K562 (cell line): ENCODE results near the gene ZNF358. TPM values are rescaled to one million over a fixed set of nuclear protein-coding genes. Genes with fewer than 3 reads are reported as not detected.

ENCODE experiments used
- ATAC-seq: fragments of 200-7000 bp; cut with Tn5 transposase; 3 replicates; pipeline ENCODE4 v1.9.1; 2020; ENCODE audit warnings: moderate library complexity
- BruUV-seq: library from RNA; stranded (reverse); fragments of 400-500 nt; replicated peaks from 2 replicates; lab custom pipeline; 2021; lab: Mats Ljungman, UMichigan
- CTCF ChIA-PET: fragments of 300-600 bp; formaldehyde crosslinking; extraction: SDS; loops from one replicate; lab custom pipeline; 2021; ENCODE audit warnings: low intra/inter-chr PET ratio; lab: Yijun Ruan, JAX
- POLR2A ChIA-PET: fragments of 300-600, 350-650 bp; sonication (Branson Sonifier 250); formaldehyde crosslinking; extraction: SDS; loops from one replicate; lab custom pipeline; 2021; ENCODE audit warnings: antibody characterized with exemption, inconsistent platforms; lab: Yijun Ruan, JAX
- DNase-seq, 4 experiments: peaks; one replicate each; pipeline versions ENCODE4 v3.0.0 to v3.0.0-alpha.2; 2011 to 2018; ENCODE audit warnings: low spot score in 3 of 4, mixed read lengths in 3 of 4; ENCODE audit errors: extremely low read depth in 1 of 4
- FAIRE-seq: peaks from 2 replicates; lab custom pipeline; 2011; peaks lifted over from hg19 to GRCh38; lab: Jason Lieb, UNC
- H2AFZ ChIP-seq: 2 replicates; pipeline ENCODE4 v1.6.0; 2011; ENCODE audit warnings: low read depth, low read length, control low read depth, inconsistent platforms
- H3K27ac ChIP-seq: fragments of 200-600 bp; 3 replicates; pipeline ENCODE4 v1.8.0; 2011; ENCODE audit warnings: low read depth, mild to moderate bottlenecking, control low read depth, inconsistent platforms, low read length, moderate library complexity, mixed read lengths; ENCODE audit errors: extremely low read depth
- H3K27me3 ChIP-seq, 2 experiments: fragments of 300-600 bp in 1 of 2; 2 replicates in 1 of 2; 3 replicates in 1 of 2; pipeline versions ENCODE4 v1.6.0 to v1.8.0; 2011; ENCODE audit warnings: inconsistent platforms in 2 of 2, low read length in 2 of 2, mild to moderate bottlenecking in 1 of 2, mixed read lengths in 1 of 2, moderate library complexity in 1 of 2; ENCODE audit not compliant: control insufficient read depth in 2 of 2, insufficient read depth in 2 of 2
- H3K36me3 ChIP-seq: fragments of 300-600 bp; 3 replicates; pipeline ENCODE4 v1.8.0; 2011; ENCODE audit warnings: mild to moderate bottlenecking, low read length, inconsistent platforms; ENCODE audit not compliant: control insufficient read depth, insufficient read depth
- H3K4me1 ChIP-seq, 2 experiments: fragments of 200-600 bp in 1 of 2; replicated peaks in 1 of 2; 2 replicates in 1 of 2; 3 replicates in 1 of 2; pipeline versions ENCODE4 v1.5.1 to v1.8.0; 2011; ENCODE audit warnings: inconsistent platforms in 2 of 2, low read length in 2 of 2, mild to moderate bottlenecking in 1 of 2, mixed read lengths in 1 of 2, moderate library complexity in 1 of 2; ENCODE audit not compliant: control insufficient read depth in 2 of 2, insufficient read depth in 2 of 2
- H3K4me2 ChIP-seq: 2 replicates; pipeline ENCODE4 v1.6.1; 2011; ENCODE audit warnings: low read length, control low read depth, inconsistent platforms, mixed read lengths; ENCODE audit not compliant: insufficient read depth
- H3K4me3 ChIP-seq: fragments of 200-600 bp; sonication (generic), shearing (Covaris generic); 2 replicates; pipeline ENCODE4 v1.5.1; 2016; ENCODE audit warnings: control low read depth, inconsistent platforms
- H3K79me2 ChIP-seq: fragments of 200-600 bp; 3 replicates; pipeline ENCODE4 v1.8.0; 2011; ENCODE audit warnings: low read length, inconsistent platforms; ENCODE audit not compliant: control insufficient read depth, insufficient read depth
- H3K9ac ChIP-seq, 2 experiments: 2 replicates each; pipeline versions ENCODE4 v1.6.0 to v1.6.1; 2011; ENCODE audit warnings: low read depth in 2 of 2, low read length in 2 of 2, control low read depth in 1 of 2, inconsistent platforms in 1 of 2, mild to moderate bottlenecking in 1 of 2, mixed read lengths in 1 of 2; ENCODE audit not compliant: insufficient read depth in 1 of 2
- H3K9me1 ChIP-seq: one replicate; pipeline ENCODE4 v1.6.0; 2011; ENCODE audit warnings: inconsistent platforms, mild to moderate bottlenecking, low read length, moderate library complexity; ENCODE audit not compliant: control insufficient read depth, insufficient read depth
- H3K9me3 ChIP-seq: replicated peaks from 2 replicates; pipeline ENCODE4 v1.5.1; 2011; ENCODE audit warnings: low read depth, low read length, inconsistent platforms; ENCODE audit not compliant: control insufficient read depth, insufficient read depth
- H4K20me1 ChIP-seq: replicated peaks from 2 replicates; pipeline ENCODE4 v1.6.1; 2011; ENCODE audit warnings: low read length, inconsistent platforms, mixed read lengths; ENCODE audit not compliant: control insufficient read depth, insufficient read depth
- ARNT ChIP-seq, 2 experiments: fragments of 450-650 bp; IDR thresholded peaks; 2 replicates each; pipeline ENCODE4 v1.6.1; 2016; ENCODE audit warnings: mild to moderate bottlenecking in 1 of 2
- ATF1 ChIP-seq, 2 experiments: fragments of 450-650 bp in 1 of 2; IDR thresholded peaks; 2 replicates each; pipeline ENCODE4 v1.6.1; 2016; ENCODE audit warnings: missing compliant biosample characterization in 1 of 2, missing genetic modification characterization in 1 of 2
- CREM ChIP-seq: IDR thresholded peaks from 2 replicates; pipeline ENCODE4 v1.6.1; 2014; ENCODE audit warnings: antibody characterized with exemption, low read depth
- KLF13 ChIP-seq: fragments of 450-650 bp; IDR thresholded peaks from 2 replicates; pipeline ENCODE4 v1.6.1; 2016; ENCODE audit warnings: missing genetic modification characterization, low read depth, mild to moderate bottlenecking, missing compliant biosample characterization, moderate library complexity, borderline replicate concordance
- NR4A1 ChIP-seq, 2 experiments: fragments of 250-450 bp in 1 of 2; fragments of 450-650 bp in 1 of 2; sonication (Bioruptor Pico) in 1 of 2; IDR thresholded peaks; 2 replicates each; pipeline versions ENCODE4 v1.4.0 to v1.6.1; 2016 to 2020; ENCODE audit warnings: mild to moderate bottlenecking in 2 of 2, missing compliant biosample characterization in 1 of 2, missing genetic modification characterization in 1 of 2, moderate library complexity in 1 of 2
- ZNF197 ChIP-seq: fragments of 200-800 bp; sonication (Bioruptor generic); IDR thresholded peaks from 2 replicates; pipeline ENCODE4 v1.6.1; 2016; ENCODE audit warnings: low read depth, missing genetic modification characterization, missing compliant biosample characterization
- WGBS: fragments of 100-300 bp; shearing (Covaris generic); methylation state at CpG from one replicate; pipeline ENCODE4 v1.1.6; 2016; ENCODE audit warnings: low coverage, mixed read lengths; ENCODE audit not compliant: insufficient coverage; ENCODE audit errors: missing lambda C conversion rate; 5-methylcytosine and 5-hydroxymethylcytosine counted together
- in situ Hi-C: fragments of 300-500 bp; cut with MboI; formaldehyde crosslinking; loops from 4 replicates; pipeline ENCODE4 v1.15.0; 2018; ENCODE audit warnings: inconsistent platforms, mixed read lengths
- intact Hi-C: fragments of 100-400 bp; cut with micrococcal nuclease; formaldehyde crosslinking; loops from 2 replicates; pipeline ENCODE4 v1.14.2; 2022
- polyA plus RNA-seq, 8 experiments: library from polyadenylated mRNA; depleted of rRNA in 4 of 8; stranded (reverse) in 5 of 8; unstranded in 3 of 8; fragments of >200 nt; fragmentation: Nextera tagmentation in 2 of 8; fragmentation: Illumina TruSeq in 1 of 8; extraction: Ambion mirVana in 2 of 8; extraction: Trizol in 1 of 8; gene quantifications; 2 replicates each; pipeline versions ENCODE4 v1.2.1 to v1.2.3, GENCODE V29; 2011 to 2014; ENCODE audit warnings: inconsistent platforms in 1 of 8, missing spikeins in 1 of 8
- total RNA-seq, 7 experiments: library from RNA; depleted of rRNA in 6 of 7; stranded (reverse); fragments of >200 nt in 6 of 7; fragmentation: Illumina TruSeq in 2 of 7; extraction: Trizol in 2 of 7; gene quantifications; 2 replicates each; pipeline versions ENCODE4 v1.2.1 to v1.2.3, GENCODE V29; 2011 to 2021; ENCODE audit warnings: low replicate concordance in 1 of 7
- TF ChIP-seq, protein P1 (sequence below): sonication (generic); formaldehyde crosslinking; IDR thresholded peaks from 2 replicates; pipeline ENCODE4 v1.8.0; 2022; ENCODE audit warnings: missing genetic modification reagents, mild to moderate bottlenecking, moderate library complexity, borderline replicate concordance
- TF ChIP-seq, protein P2 (sequence below): fragments of 450-650 bp; formaldehyde crosslinking; IDR thresholded peaks from 2 replicates; pipeline ENCODE4 v1.4.0; 2020; ENCODE audit warnings: mild to moderate bottlenecking, mixed read lengths
- TF ChIP-seq, protein P3 (sequence below), 2 experiments: fragments of 450-650 bp; IDR thresholded peaks; 2 replicates each; pipeline ENCODE4 v1.6.1; 2018; ENCODE audit warnings: mild to moderate bottlenecking in 2 of 2, low read depth in 1 of 2; ENCODE audit not compliant: partially characterized antibody in 2 of 2
- TF ChIP-seq, protein P4 (sequence below): fragments of 200-800 bp; sonication (Bioruptor generic); IDR thresholded peaks from 2 replicates; pipeline ENCODE4 v1.6.1; 2017; ENCODE audit warnings: missing genetic modification characterization, missing compliant biosample characterization

The ZNF358 gene
- total and polyA plus RNA-seq, 9 of the 15 experiments (the other 6 are each of a cell fraction or from before 2014, with no cell fraction given): 0.04 to 17.2 (median 4.9) TPM

DNA sequence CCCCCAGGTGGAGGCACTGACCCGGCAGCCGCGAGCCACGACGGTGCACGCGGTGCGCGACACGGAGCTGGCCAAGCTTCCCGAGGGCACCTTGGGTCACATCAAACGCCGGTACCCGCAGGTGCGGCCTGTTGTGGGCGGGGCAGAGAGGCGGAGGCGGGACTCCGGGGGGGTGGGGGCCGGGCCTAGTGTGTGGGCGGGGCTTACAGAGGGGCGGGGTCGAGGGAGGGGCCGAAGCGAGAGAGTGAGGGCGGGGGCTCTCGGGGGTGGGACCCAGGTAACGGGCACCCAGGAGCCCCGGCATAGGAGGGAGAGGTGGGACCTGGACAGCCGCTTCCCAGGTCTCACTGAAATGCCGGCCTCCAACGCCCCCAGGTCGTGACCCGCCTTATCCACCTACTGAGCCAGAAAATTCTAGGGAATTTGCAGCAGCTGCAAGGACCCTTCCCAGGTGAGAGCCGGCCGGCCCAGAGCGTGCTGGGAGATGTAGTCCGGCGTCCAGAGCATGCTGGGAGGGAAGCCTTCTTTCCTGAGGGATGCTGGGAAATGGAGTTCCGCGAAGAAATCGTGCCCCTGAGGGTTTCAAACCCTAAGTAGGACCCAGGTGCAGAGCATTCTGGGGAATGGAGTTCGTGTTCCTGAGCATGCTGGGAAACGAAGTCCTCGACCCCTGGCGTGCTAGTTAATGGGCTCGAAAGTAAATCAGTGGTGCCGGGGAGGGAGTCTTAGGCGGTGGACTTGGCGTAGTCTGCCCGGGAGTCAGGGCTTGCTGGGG lies 35.3 kb downstream of the ZNF358 start:
- Histone ChIP-seq H3K9me1 (no peaks in the 10 kb centered on the region), H3K9me3 (0 out of 2 replicates have a peak, but pooled peaks cover 3% of the 10 kb centered on the region), H3K27ac (no peak overlapping the region), H3K79me2 (no peaks in the 10 kb centered on the region), H3K9ac (peak overlapping the region in 1 of 2 experiments; percentile 68; a peak in 1 of 4 replicates), H3K4me3 (0 out of 2 replicates have a peak overlapping the region, but pooled peaks have one; percentile 29), H2AFZ (peak overlapping the region; percentile 67; the same call in 1 of the 2 replicates), H3K36me3 (no peaks in the 10 kb centered on the region), H3K4me2 (peak overlapping the region; percentile 39), H3K4me1 (peaks cover 0 to 36% of the 10 kb centered on the region in 2 experiments; a peak in 3 of 5 replicates), H4K20me1 (no peaks in the 10 kb centered on the region), H3K27me3 (no peaks in the 10 kb centered on the region)
- ATAC-seq (peak; percentile 95), DNase-seq (peak; percentile 80 to 92 (median 90)), FAIRE-seq (peak; percentile 96)
- ChIA-PET CTCF (no interaction called here), POLR2A (interaction anchor here (0.5 kb wide), 1 partner anchor 350 kb away, joined by 4 read pairs; no protein-coding TSS in a partner anchor)
- BruUV-seq: no TSS peak
- intact Hi-C loops (no loop called here), in situ Hi-C loops (no loop called here)
- WGBS: 52% methylated on average over 33 of the region's 51 CpGs
- TF ChIP-seq ZNF197 (peak; percentile 91), ATF1 (CRISPR knock-in tag; IDR thresholded peaks at IDR 0.05) (no peak), ATF1 (tag; IDR thresholded peaks at IDR 0.05) (peak; percentile 24; the same call in 1 of the 2 replicates), NR4A1 (CRISPR knock-in tag; IDR thresholded peaks at IDR 0.05) (no peak), NR4A1 (tag; IDR thresholded peaks at IDR 0.05) (0 out of 2 replicates have a peak, but pooled peaks have one; percentile 34), ARNT (IDR thresholded peaks at IDR 0.05) (0 out of 4 replicates have a peak, but pooled peaks of 1 of the 2 experiments have one; percentile 75), CREM (peak; percentile 86), KLF13 (tag) (0 out of 2 replicates have a peak, but pooled peaks have one; percentile 53)
- TF ChIP-seq, protein P1, sequence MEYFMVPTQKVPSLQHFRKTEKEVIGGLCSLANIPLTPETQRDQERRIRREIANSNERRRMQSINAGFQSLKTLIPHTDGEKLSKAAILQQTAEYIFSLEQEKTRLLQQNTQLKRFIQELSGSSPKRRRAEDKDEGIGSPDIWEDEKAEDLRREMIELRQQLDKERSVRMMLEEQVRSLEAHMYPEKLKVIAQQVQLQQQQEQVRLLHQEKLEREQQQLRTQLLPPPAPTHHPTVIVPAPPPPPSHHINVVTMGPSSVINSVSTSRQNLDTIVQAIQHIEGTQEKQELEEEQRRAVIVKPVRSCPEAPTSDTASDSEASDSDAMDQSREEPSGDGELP (CRISPR knock-in tag): peak; percentile 57; the same call in 1 of the 2 replicates
- TF ChIP-seq, protein P2, sequence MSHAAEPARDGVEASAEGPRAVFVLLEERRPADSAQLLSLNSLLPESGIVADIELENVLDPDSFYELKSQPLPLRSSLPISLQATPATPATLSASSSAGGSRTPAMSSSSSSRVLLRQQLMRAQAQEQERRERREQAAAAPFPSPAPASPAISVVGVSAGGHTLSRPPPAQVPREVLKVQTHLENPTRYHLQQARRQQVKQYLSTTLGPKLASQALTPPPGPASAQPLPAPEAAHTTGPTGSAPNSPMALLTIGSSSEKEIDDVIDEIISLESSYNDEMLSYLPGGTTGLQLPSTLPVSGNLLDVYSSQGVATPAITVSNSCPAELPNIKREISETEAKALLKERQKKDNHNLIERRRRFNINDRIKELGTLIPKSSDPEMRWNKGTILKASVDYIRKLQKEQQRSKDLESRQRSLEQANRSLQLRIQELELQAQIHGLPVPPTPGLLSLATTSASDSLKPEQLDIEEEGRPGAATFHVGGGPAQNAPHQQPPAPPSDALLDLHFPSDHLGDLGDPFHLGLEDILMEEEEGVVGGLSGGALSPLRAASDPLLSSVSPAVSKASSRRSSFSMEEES: no peak
- TF ChIP-seq, protein P3, sequence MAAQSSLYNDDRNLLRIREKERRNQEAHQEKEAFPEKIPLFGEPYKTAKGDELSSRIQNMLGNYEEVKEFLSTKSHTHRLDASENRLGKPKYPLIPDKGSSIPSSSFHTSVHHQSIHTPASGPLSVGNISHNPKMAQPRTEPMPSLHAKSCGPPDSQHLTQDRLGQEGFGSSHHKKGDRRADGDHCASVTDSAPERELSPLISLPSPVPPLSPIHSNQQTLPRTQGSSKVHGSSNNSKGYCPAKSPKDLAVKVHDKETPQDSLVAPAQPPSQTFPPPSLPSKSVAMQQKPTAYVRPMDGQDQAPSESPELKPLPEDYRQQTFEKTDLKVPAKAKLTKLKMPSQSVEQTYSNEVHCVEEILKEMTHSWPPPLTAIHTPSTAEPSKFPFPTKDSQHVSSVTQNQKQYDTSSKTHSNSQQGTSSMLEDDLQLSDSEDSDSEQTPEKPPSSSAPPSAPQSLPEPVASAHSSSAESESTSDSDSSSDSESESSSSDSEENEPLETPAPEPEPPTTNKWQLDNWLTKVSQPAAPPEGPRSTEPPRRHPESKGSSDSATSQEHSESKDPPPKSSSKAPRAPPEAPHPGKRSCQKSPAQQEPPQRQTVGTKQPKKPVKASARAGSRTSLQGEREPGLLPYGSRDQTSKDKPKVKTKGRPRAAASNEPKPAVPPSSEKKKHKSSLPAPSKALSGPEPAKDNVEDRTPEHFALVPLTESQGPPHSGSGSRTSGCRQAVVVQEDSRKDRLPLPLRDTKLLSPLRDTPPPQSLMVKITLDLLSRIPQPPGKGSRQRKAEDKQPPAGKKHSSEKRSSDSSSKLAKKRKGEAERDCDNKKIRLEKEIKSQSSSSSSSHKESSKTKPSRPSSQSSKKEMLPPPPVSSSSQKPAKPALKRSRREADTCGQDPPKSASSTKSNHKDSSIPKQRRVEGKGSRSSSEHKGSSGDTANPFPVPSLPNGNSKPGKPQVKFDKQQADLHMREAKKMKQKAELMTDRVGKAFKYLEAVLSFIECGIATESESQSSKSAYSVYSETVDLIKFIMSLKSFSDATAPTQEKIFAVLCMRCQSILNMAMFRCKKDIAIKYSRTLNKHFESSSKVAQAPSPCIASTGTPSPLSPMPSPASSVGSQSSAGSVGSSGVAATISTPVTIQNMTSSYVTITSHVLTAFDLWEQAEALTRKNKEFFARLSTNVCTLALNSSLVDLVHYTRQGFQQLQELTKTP (IDR thresholded peaks at IDR 0.05; ENCODE audit: low read depth in 1 of 2, partially characterized antibody in 2 of 2): peak in 1 of 2 experiments; percentile 99
- TF ChIP-seq, protein P4, sequence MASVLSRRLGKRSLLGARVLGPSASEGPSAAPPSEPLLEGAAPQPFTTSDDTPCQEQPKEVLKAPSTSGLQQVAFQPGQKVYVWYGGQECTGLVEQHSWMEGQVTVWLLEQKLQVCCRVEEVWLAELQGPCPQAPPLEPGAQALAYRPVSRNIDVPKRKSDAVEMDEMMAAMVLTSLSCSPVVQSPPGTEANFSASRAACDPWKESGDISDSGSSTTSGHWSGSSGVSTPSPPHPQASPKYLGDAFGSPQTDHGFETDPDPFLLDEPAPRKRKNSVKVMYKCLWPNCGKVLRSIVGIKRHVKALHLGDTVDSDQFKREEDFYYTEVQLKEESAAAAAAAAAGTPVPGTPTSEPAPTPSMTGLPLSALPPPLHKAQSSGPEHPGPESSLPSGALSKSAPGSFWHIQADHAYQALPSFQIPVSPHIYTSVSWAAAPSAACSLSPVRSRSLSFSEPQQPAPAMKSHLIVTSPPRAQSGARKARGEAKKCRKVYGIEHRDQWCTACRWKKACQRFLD (CRISPR knock-in tag): no peak
